AG08395 (cell line): ENCODE data around the gene USP6.
"Not testable (repeated sequence)": the region's sequence is repeated elsewhere in the genome, so short reads cannot be mapped to it uniquely, and the experiment has no call there.

Experiments
- DNase-seq: peaks from one replicate; pipeline ENCODE4 v3.0.0; 2012; ENCODE audit warnings: mixed read lengths, low spot score

USP6 gene

GRCh38 chr17:5191541-5192417 is 75.9 kb downstream of the USP6 start, which contains the start of gene ZNF594:
Gene ZNF594, minus strand, starts transcription at chr17:5191868. Its CDS starts 7,612 bp downstream, at chr17:5184256.
- DNase-seq = peak; percentile 99

DNA sequence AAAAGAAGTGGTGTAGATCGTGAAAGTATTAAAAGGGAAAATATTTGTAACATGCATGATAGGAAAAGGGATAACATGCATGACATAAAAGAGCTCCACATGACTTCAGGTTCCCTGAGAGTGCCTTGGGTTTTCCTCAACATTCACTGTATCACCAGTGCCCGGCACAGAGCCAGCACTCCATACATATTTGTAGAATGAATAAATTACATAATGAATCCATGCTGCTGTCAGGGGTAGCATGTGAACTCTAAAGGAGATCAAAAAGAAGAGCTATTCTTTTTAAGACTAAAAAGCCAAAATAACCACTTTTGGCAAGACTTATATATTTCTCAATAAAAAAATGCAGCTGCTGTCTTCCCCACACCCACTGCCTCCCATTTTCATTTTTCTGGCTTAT is 78.5 kb downstream of the USP6 start:
- DNase-seq = peak; percentile 24

GRCh38 chr17:5198472-5198871 is 82.6 kb downstream of the USP6 start:
- DNase-seq = no peak

DNA sequence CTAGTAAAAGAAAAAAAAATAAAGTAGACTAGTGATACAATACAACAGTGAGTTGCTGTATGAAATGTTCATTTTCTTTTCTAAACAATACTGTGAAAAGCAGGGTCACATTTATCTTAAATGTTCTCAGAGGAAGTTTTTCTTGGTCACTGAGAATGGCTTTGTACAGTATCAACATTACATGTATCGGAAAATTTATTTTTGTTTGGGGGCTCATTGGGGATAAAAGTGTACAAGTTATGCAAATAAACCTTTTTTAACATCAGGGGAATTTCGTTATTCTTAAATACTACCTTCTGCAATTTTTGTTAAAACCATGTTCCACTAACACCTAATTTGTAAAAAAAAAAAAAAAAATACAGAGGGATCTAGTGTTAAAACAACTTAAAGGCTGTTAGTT is 84.5 kb downstream of the USP6 start:
- DNase-seq = no peak

- DNase-seq = no peak
Observed at GRCh38 chr17:5201011-5201410, 85.2 kb downstream of the USP6 start.

- peak; percentile 62 for DNase-seq
Observed at GRCh38 chr17:5203178-5203907, 87.5 kb downstream of the USP6 start.

- DNase-seq = peak; percentile 60
Observed at GRCh38 chr17:5203908-5204294, 88.1 kb downstream of the USP6 start.

GRCh38 chr17:5209396-5209795 is 93.6 kb downstream of the USP6 start:
- peak; percentile 49 for DNase-seq

- no peak for DNase-seq
Observed at GRCh38 chr17:5210091-5210490, 94.3 kb downstream of the USP6 start.

DNA sequence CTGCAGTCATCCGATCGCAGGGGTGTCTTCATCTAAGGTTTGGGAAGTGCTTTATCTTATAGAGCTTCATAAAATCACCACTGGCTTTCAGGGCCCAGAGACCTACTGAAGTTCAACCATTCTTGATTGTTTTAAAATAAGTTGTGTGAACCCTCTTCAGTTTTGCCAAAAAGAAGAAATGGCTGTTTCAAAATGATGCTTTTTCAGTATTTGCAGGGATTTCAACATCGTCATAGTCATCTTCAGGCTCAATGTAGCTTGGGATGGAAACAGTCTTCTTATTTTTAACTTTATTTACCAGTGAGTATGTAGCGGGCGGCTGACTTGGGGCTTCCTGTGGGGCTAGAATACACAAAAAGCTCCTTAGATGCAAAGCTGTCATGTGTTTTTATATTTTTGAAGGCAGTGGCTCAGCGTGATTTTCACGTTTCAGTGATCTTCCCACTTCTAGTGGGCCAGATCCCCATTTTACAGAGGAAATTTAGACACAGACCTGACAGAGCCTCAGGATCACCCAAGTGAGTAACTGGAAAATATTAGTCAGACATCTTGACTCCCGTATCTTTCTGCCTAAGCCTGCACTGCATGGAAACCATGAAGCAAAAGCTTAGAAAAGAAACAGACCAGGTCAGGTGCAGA is 94.9 kb downstream of the USP6 start:
- DNase-seq = no peak

DNA sequence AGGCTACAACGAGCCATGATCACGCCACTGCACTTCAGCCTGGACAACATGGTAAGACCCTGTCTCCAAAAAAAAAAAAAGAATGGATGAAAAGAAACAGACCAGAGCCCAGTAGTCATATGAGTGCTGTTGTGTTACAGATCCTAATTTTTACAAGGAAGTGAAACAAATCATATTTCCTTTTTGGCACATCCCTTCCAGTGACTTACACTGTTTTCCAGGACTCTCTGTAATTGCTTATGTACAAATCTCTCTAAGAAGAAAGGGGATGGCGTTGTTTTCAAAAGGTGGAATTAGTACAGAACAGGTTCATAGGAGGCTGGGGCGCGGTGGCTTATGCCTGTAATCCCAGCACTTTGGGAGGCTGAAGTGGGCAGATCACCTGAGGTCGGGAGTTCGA is 95.6 kb downstream of the USP6 start:
- no peak for DNase-seq

GRCh38 chr17:5217562-5217961 is 101.7 kb downstream of the USP6 start:
- DNase-seq = not testable (repeated sequence)

GRCh38 chr17:5219536-5219935 is 103.7 kb downstream of the USP6 start:
- no peak for DNase-seq

DNA sequence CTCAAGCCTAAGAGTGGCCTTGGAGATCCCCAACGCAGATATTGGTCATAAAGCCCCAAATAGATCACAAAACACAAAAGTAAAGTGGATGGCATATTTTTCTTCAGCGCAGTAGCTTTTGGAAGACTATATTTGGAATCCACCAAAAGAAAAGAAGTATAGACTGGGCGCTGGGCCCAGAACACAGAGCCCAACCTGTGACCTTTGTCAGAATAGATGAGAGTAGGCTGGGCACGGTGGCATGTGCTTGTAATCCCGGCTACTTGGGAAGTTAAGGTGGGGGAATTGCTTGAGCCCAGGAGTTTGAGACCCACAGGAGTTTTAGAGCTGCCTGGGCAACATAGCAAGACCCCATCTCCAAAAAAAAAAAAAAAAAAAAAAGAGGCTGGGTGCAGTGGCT is 104.2 kb downstream of the USP6 start:
- no peak for DNase-seq

GRCh38 chr17:5221912-5222311 is 106.1 kb downstream of the USP6 start:
- not testable (repeated sequence) for DNase-seq
